SHP77 (cell line): ENCODE data around the gene STK36.

ENCODE experiments used
- DNase-seq, 2 experiments: peaks; one replicate each; lab custom pipeline; 2025; lab: John Stamatoyannopoulos, UW

STK36 gene

DNA sequence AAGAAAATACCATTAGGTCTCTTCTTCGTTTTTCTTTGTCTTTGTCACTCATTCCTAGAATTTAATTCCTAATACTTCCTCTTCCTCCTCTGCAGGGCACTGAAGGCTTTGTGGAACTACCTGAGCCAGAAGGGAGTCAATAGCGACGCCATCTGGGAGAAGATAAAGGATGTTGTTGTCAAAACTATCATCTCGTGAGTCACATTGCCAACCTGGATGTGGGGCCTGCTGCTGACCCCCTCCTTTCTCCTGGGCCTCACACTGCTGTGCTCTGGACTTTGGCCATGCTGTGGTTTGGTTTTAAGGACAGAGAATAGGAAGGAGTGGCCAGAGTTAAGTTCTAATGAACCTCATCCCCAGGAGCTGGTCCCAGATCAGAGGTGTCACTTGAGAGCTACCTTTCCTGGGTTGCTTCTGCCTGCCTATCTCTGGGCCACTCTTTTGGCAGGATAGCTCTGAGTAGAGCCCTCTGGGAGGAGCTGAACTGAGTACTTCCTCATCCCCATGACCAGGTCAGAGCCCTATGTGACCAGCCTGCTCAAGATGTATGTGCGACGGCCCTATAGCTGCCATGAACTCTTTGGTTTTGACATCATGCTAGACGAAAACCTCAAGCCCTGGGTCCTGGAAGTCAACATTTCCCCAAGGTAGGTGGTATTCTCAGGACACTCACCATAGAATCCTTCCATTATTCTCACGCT is 77.0 kb downstream of the STK36 start:
- DNase-seq: no peak
